ENCODE measurements around the gene TBCEL. TPM values are rescaled to one million over a fixed set of nuclear protein-coding genes. Genes with fewer than 3 reads are reported as not detected.

Gene TBCEL
- total and polyA plus RNA-seq, 10 of the 15 experiments (the other 5 are each of a cell fraction or from before 2014, with no cell fraction given): 2.0 to 10.4 (median 7.3) TPM

GRCh38 chr11:121059605-121060004 is 35.7 kb downstream of the TBCEL start (continued):
- TF ChIP-seq, protein P1, sequence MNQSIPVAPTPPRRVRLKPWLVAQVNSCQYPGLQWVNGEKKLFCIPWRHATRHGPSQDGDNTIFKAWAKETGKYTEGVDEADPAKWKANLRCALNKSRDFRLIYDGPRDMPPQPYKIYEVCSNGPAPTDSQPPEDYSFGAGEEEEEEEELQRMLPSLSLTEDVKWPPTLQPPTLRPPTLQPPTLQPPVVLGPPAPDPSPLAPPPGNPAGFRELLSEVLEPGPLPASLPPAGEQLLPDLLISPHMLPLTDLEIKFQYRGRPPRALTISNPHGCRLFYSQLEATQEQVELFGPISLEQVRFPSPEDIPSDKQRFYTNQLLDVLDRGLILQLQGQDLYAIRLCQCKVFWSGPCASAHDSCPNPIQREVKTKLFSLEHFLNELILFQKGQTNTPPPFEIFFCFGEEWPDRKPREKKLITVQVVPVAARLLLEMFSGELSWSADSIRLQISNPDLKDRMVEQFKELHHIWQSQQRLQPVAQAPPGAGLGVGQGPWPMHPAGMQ (IDR thresholded peaks at IDR 0.05; ENCODE audit: borderline replicate concordance): no peak
- peak; percentile 53; the same call in 1 of the 2 replicates for TF ChIP-seq MXI1 (IDR thresholded peaks at IDR 0.05; ENCODE audit: low read depth, low read length)
- TF ChIP-seq ZNF592 (IDR thresholded peaks at IDR 0.05): no peak; the same call in 1 of the 2 replicates
- TF ChIP-seq MEF2A (IDR thresholded peaks at IDR 0.05; ENCODE audit: insufficient read depth, low read depth, low read length): no peak
- TF ChIP-seq RELA (IDR thresholded peaks at IDR 0.05; ENCODE audit: borderline replicate concordance, partially characterized antibody): no peak
- TF ChIP-seq CHD1 (IDR thresholded peaks at IDR 0.05; ENCODE audit: low read depth, low read length): no peak
- TF ChIP-seq DPF2 (IDR thresholded peaks at IDR 0.05): no peak
- no peak for TF ChIP-seq MYC (IDR thresholded peaks at IDR 0.05; ENCODE audit: insufficient read depth, insufficient read length, insufficient replicate concordance, low read length, severe bottlenecking)
- TF ChIP-seq BCL11A (IDR thresholded peaks at IDR 0.05; ENCODE audit: low read depth, low read length): 0 out of 2 replicates have a peak, but pooled peaks have one; percentile 27
- no peak for TF ChIP-seq GATAD2B (conservative IDR thresholded peaks at IDR 0.05; ENCODE audit: low read depth)
- no peak for TF ChIP-seq SPI1 (IDR thresholded peaks at IDR 0.05; ENCODE audit: borderline replicate concordance, insufficient read depth, low read depth, low read length)
- TF ChIP-seq RBBP5 (conservative IDR thresholded peaks at IDR 0.05): no peak
- TF ChIP-seq, protein P2, sequence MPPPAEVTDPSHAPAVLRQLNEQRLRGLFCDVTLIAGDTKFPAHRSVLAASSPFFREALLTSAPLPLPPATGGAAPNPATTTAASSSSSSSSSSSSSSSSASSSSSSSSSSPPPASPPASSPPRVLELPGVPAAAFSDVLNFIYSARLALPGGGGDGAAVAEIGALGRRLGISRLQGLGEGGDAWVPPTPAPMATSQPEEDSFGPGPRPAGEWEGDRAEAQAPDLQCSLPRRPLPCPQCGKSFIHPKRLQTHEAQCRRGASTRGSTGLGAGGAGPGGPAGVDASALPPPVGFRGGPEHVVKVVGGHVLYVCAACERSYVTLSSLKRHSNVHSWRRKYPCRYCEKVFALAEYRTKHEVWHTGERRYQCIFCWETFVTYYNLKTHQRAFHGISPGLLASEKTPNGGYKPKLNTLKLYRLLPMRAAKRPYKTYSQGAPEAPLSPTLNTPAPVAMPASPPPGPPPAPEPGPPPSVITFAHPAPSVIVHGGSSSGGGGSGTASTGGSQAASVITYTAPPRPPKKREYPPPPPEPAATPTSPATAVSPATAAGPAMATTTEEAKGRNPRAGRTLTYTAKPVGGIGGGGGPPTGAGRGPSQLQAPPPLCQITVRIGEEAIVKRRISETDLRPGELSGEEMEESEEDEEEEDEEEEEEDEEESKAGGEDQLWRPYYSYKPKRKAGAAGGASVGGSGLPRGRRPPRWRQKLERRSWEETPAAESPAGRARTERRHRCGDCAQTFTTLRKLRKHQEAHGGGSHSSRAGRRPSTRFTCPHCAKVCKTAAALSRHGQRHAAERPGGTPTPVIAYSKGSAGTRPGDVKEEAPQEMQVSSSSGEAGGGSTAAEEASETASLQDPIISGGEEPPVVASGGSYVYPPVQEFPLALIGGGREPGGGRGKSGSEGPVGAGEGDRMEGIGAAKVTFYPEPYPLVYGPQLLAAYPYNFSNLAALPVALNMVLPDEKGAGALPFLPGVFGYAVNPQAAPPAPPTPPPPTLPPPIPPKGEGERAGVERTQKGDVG (CRISPR knock-in tag; IDR thresholded peaks at IDR 0.05): no peak
- no peak for TF ChIP-seq POLR2AphosphoS5 (IDR thresholded peaks at IDR 0.05; ENCODE audit: low read length)
- TF ChIP-seq BHLHE40 (IDR thresholded peaks at IDR 0.05; ENCODE audit: borderline replicate concordance in 1 of 2, low read depth in 2 of 2, low read length in 1 of 2): 0 out of 4 replicates have a peak, but pooled peaks of 1 of the 2 experiments have one; percentile 56
- TF ChIP-seq, protein P3, sequence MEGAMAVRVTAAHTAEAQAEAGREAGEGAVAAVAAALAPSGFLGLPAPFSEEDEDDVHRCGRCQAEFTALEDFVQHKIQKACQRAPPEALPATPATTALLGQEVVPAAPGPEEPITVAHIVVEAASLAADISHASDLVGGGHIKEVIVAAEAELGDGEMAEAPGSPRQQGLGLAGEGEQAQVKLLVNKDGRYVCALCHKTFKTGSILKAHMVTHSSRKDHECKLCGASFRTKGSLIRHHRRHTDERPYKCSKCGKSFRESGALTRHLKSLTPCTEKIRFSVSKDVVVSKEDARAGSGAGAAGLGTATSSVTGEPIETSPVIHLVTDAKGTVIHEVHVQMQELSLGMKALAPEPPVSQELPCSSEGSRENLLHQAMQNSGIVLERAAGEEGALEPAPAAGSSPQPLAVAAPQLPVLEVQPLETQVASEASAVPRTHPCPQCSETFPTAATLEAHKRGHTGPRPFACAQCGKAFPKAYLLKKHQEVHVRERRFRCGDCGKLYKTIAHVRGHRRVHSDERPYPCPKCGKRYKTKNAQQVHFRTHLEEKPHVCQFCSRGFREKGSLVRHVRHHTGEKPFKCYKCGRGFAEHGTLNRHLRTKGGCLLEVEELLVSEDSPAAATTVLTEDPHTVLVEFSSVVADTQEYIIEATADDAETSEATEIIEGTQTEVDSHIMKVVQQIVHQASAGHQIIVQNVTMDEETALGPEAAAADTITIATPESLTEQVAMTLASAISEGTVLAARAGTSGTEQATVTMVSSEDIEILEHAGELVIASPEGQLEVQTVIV (IDR thresholded peaks at IDR 0.05; ENCODE audit: borderline replicate concordance, partially characterized antibody): no peak
- peak; percentile 70 to 87; a peak in 2 of 4 replicates for TF ChIP-seq EP300 (IDR thresholded peaks at IDR 0.05; ENCODE audit: borderline replicate concordance in 1 of 2, control insufficient read depth in 1 of 2, low read depth in 2 of 2, low read length in 2 of 2)
